NCI-H1694 treated with DMSO at 0.1 percent for 48 hours (cell line): ENCODE measurements around the gene RAB8A.

ENCODE experiments used
- DNase-seq: peaks from one replicate; lab custom pipeline; 2025; lab: John Stamatoyannopoulos, UW

The RAB8A gene

DNA sequence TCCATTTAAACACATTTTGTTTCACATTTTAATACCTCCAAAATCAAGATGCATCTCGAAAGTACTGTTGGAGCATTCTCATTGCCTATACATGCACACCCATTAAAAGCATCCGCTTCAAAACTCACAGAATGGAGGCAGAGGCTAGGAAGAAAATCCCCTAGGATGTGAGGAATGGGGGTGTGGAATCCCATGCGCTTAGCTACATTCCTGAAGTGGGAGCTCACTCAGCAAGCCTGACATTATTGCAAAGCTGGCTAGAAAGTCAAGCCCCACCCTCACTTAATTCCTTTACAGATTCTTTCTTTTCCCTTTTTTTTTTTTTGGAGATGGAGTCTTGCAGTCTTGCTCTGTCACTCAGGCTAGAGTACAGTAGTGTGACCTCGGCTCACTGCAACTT, 68.9 kb downstream of the RAB8A start:
- DNase-seq = no peak
